B cell (primary cell): ENCODE results near the gene TCEANC.

Experiments used
- CTCF ChIP-seq: fragments of 200-600 bp; IDR thresholded peaks from one replicate; pipeline ENCODE4 v1.8.0; 2022; ENCODE audit warnings: antibody characterized with exemption, mild to moderate bottlenecking
- EZH2 ChIP-seq: IDR thresholded peaks from 2 replicates; pipeline ENCODE4 v1.6.1; 2012; ENCODE audit warnings: borderline replicate concordance, low read depth, mild to moderate bottlenecking, moderate library complexity, low read length; ENCODE audit not compliant: insufficient read depth, poor library complexity, severe bottlenecking

GRCh38 chrX:13614154-13614553, 38.8 kb upstream of the TCEANC start:
- no peak for TF ChIP-seq CTCF
- TF ChIP-seq EZH2, result no peak
